ENCODE measurements around the gene TSR3.

- no peak for TF ChIP-seq MAX (IDR thresholded peaks at IDR 0.05)
- no peak for TF ChIP-seq CTCF (IDR thresholded peaks at IDR 0.05; ENCODE audit: low read depth, low read length, missing input control)
- TF ChIP-seq RAD21 (IDR thresholded peaks at IDR 0.05) = no peak
- TF ChIP-seq ATF3 (IDR thresholded peaks at IDR 0.05) = no peak
- TF ChIP-seq, protein P1, sequence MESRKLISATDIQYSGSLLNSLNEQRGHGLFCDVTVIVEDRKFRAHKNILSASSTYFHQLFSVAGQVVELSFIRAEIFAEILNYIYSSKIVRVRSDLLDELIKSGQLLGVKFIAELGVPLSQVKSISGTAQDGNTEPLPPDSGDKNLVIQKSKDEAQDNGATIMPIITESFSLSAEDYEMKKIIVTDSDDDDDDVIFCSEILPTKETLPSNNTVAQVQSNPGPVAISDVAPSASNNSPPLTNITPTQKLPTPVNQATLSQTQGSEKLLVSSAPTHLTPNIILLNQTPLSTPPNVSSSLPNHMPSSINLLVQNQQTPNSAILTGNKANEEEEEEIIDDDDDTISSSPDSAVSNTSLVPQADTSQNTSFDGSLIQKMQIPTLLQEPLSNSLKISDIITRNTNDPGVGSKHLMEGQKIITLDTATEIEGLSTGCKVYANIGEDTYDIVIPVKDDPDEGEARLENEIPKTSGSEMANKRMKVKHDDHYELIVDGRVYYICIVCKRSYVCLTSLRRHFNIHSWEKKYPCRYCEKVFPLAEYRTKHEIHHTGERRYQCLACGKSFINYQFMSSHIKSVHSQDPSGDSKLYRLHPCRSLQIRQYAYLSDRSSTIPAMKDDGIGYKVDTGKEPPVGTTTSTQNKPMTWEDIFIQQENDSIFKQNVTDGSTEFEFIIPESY (IDR thresholded peaks at IDR 0.05) = no peak
- no peak for TF ChIP-seq REST (IDR thresholded peaks at IDR 0.05)
- no peak for TF ChIP-seq GABPA (IDR thresholded peaks at IDR 0.05 in 1 of 2, conservative IDR thresholded peaks at IDR 0.05 in 1 of 2)
- TF ChIP-seq FOXA2 (IDR thresholded peaks at IDR 0.05) = no peak
- no peak for TF ChIP-seq RXRA (IDR thresholded peaks at IDR 0.05)
These were observed 47.3 kb upstream of the TSR3 start for GRCh38 chr16:1398826-1399581.

Measured in liver (tissue), 3 donors.